Transverse colon (tissue), 4 donors: ENCODE data around the gene SLC2A9.

Experiments used
- POLR2A ChIP-seq: fragments of 450-650 bp; IDR thresholded peaks from one replicate; pipeline ENCODE4 v1.6.1; 2016; ENCODE audit warnings: antibody characterized with exemption, mild to moderate bottlenecking, moderate library complexity
- POLR2AphosphoS5 ChIP-seq, 3 donors: sonication (generic); formaldehyde crosslinking; IDR thresholded peaks; one replicate each; pipeline ENCODE4 v1.6.1; 2016; ENCODE audit warnings: antibody characterized with exemption in 3 of 3
- TF ChIP-seq, protein P1 (sequence below), 5 experiments: fragments of 200-600 bp in 3 of 5; fragments of 450-650 bp in 2 of 5; sonication (generic) in 3 of 5; IDR thresholded peaks; 1 replicate in 2 of 5; 2 replicates in 3 of 5; pipeline ENCODE4 v1.5.1; 2016 to 2017; ENCODE audit warnings: antibody characterized with exemption in 5 of 5, inconsistent platforms in 3 of 5, mild to moderate bottlenecking in 2 of 5, moderate library complexity in 1 of 5

DNA sequence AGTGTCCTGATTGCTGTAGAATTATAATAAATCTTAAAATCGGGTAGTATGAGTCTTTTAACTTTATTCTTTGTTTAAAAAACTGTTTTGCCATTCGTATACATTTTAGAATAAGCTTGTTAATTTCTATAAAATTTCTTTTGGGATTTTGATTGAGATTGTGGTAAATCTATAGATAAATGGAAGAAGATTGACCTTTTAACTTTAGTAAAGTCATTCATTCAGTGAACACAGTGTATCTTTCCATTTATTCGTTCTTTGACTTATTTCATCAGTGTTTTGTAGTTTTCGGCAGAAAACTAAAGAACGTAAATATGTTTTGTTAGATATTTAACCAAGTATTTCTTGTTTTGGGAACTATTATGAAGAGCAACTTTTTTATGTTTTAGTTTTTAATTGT lies 201.0 kb downstream of the SLC2A9 start:
- TF ChIP-seq, protein P1, sequence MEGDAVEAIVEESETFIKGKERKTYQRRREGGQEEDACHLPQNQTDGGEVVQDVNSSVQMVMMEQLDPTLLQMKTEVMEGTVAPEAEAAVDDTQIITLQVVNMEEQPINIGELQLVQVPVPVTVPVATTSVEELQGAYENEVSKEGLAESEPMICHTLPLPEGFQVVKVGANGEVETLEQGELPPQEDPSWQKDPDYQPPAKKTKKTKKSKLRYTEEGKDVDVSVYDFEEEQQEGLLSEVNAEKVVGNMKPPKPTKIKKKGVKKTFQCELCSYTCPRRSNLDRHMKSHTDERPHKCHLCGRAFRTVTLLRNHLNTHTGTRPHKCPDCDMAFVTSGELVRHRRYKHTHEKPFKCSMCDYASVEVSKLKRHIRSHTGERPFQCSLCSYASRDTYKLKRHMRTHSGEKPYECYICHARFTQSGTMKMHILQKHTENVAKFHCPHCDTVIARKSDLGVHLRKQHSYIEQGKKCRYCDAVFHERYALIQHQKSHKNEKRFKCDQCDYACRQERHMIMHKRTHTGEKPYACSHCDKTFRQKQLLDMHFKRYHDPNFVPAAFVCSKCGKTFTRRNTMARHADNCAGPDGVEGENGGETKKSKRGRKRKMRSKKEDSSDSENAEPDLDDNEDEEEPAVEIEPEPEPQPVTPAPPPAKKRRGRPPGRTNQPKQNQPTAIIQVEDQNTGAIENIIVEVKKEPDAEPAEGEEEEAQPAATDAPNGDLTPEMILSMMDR (IDR thresholded peaks at IDR 0.05), result no peak
- TF ChIP-seq POLR2A (no peak), POLR2AphosphoS5 (IDR thresholded peaks at IDR 0.05) (no peak)
